ENCODE data around the gene ALDH1L1. TPM values are rescaled to one million over a fixed set of nuclear protein-coding genes. Genes with fewer than 3 reads are reported as not detected.

Gene ALDH1L1
- total RNA-seq, 4 donors from 2014 or later: 125 to 176 (median 150) TPM

DNA sequence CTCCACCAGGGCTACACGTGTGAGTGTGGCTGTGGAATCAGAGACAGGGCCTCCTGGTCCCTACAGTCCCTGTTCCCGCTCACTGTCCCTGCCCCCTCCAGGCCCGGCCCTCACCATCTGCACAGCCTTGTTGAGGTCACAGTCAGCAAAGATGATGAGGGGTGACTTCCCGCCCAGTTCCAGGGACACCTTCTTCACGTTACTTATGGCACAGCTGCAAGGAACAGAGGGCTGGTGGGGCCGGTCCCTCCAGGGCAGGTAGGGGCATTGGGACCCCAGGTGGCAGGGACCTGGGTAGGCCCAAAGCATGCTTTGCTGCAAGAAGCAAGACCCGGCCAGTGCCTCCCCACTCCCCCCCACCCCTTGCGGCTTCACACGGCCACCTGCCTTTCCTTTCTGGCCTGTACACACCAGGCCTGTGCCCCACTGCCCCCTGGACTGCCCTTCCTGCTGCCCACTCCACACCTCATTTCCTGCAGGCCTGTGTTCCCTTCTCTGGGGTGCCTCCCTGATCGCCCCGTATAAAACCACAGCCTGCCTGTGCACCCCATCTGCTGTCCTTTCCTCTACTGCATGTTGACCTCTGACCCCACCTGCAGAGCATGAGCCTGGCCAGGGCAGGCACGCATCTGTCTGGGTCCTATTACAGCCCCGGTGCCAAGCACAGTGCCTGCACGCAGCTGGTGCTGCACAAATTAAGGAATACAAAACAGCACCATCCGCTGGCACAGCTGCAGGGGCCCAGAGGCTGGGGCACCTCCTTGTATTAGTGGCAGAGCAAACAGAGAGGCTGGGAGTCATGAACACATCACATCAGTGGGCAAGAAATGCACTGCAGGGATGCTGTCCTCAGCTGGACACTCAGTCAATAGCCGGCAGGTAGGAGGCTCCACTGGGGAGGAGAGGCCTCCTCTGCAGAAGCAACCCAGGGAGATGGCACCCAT is 65.7 kb downstream of the ALDH1L1 start:
- ATAC-seq (ENCODE audit: low FRiP score) (no peak), DNase-seq (ENCODE audit: low spot score) (no peak)
- no peak for TF ChIP-seq CTCF (IDR thresholded peaks at IDR 0.05)

GRCh38 chr3:126113733-126114442 is 66.5 kb downstream of the ALDH1L1 start:
- no peak for ATAC-seq (ENCODE audit: low FRiP score)
- no peak for TF ChIP-seq CTCF (IDR thresholded peaks at IDR 0.05)
- DNase-seq (ENCODE audit: low spot score): no peak

DNA sequence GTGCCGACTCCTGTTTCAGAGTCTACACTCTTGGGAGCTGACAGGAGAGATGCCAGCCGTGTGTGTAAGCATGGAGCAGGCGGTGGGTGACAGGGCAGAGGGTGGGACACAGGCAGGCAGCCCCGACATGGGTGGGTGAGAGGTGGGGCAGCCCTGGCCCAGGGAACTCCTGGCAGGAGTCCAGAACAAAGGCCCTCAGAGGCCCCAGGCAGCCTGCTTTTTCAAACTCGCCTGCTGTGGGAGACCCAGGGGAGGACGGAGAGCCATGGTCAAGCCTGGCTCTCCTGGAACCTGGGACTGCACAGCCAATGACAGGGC is 67.2 kb downstream of the ALDH1L1 start:
- no peak for ATAC-seq (ENCODE audit: low FRiP score)
- DNase-seq (ENCODE audit: low spot score): no peak

GRCh38 chr3:126112531-126113237 is 67.7 kb downstream of the ALDH1L1 start:
- no peak for TF ChIP-seq CTCF (IDR thresholded peaks at IDR 0.05)
- no peak for DNase-seq (ENCODE audit: low spot score)
- no peak for ATAC-seq (ENCODE audit: low FRiP score)

More for the DNA sequence above, 67.2 kb downstream of the ALDH1L1 start:
- TF ChIP-seq CTCF (IDR thresholded peaks at IDR 0.05): no peak

DNA sequence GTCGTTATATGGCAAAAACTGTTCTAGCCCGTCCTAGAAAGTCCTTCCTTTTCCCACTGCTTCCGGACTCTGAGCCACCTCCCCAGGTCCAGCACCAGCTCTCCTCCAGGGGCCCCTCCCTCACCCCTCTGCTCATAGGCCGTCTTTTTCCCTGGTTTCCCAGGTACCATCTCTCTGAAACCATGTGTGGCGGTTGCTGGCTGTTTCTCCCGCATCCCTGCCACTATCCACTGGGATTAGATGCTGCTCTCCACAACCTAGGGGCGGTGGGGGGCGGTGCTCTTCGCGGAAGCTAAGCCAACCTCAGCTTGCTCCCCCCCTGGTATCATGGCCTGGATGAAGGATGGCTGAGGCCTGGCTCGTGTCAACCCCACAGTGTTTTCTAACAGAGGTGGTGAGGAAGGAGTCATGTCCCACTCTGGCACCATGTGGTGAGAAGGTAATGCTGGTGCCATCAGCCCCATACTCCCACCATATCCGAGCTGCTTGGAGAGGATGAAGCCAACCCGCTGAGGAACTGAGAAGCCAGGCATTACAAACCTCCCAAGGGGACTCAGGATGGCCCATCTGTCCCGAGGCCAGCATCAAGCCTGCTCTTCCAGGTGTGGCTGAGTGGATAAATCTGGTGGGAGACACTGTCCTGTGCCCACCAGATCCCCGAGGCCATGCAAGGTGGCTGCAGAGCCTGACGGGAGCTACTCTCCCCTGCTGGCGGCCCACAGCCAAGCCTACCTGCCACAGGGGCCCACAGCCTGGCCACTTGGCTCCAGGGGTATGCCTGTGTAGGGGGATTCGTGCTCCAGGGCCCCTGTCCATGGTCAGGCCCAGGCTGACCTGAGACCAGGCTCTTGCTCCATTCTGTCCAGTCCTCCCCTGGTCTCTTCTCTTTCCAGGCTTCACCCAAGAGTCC is 68.6 kb downstream of the ALDH1L1 start:
- DNase-seq (ENCODE audit: low spot score) (no peak), ATAC-seq (ENCODE audit: low FRiP score) (no peak)
- no peak for TF ChIP-seq CTCF (IDR thresholded peaks at IDR 0.05)

DNA sequence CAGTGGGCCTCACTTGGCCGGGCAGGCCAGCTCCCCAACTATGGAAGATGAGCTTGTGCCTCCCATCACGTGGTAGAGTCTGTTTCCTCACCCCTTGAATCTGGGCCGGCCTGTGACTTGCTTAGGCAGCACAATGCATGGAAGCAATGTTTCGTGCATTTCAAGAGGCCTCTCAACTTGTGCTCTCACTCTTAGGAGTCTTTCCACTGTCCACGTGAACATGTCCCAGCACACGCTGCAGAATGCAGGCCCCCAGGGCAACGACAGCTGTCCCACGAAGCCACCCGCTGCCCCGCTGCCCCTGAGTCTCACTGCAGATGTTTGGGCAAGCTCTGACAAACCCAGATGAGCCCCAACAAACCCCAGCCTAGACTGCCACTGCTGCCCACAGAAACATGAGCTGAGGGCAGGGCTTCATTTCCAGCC is 69.2 kb downstream of the ALDH1L1 start:
- no peak for DNase-seq (ENCODE audit: low spot score)

More for the DNA sequence above, 69.2 kb downstream of the ALDH1L1 start:
- TF ChIP-seq CTCF (IDR thresholded peaks at IDR 0.05): no peak
- ATAC-seq (ENCODE audit: low FRiP score): no peak
